Esophagus squamous epithelium (tissue), 4 donors: ENCODE measurements around the gene AQP1.

Experiments used
- POLR2A ChIP-seq, 4 donors: fragments of 450-650 bp; IDR thresholded peaks; one replicate each; pipeline ENCODE4 v1.6.1; 2017; ENCODE audit warnings: antibody characterized with exemption in 4 of 4, mild to moderate bottlenecking in 4 of 4, moderate library complexity in 3 of 4
- TF ChIP-seq, protein P1 (sequence below), 6 experiments: fragments of 450-650 bp in 4 of 6; fragments of 200-600 bp in 2 of 6; sonication (generic) in 2 of 6; IDR thresholded peaks; one replicate each; pipeline ENCODE4 v1.5.1; 2016 to 2019; ENCODE audit warnings: antibody characterized with exemption in 6 of 6, mild to moderate bottlenecking in 4 of 6, moderate library complexity in 4 of 6

DNA sequence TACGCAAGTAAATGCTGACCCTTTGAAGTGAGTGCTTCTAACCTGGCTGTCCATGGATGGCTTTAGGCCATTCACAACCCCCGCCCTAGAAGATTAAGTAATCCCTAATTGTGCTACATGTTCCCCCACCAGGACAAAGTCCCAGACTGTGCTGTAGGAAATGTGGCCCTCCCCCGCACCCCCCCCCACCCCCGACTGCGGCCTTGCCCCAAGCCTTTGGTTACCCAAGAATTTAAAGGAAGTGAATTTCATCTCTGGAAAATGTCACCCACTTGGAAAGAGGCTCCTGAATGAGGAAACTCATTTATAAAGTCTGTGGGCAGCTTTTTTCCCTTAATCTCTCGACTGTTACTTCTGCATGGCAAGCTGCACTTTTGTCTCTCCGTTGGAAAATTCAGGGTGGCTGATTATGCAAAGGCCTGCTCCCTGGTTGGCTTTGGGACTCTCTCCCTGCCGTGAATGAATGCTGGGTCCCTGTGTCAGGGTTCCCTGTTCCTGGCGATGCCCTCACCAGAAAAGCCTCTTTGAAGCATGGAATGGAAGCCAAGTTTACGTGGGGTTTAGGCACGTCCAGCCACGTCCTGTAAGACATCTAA, 31.4 kb upstream of the AQP1 start:
- TF ChIP-seq POLR2A (IDR thresholded peaks at IDR 0.05) = no peak
- TF ChIP-seq, protein P1, sequence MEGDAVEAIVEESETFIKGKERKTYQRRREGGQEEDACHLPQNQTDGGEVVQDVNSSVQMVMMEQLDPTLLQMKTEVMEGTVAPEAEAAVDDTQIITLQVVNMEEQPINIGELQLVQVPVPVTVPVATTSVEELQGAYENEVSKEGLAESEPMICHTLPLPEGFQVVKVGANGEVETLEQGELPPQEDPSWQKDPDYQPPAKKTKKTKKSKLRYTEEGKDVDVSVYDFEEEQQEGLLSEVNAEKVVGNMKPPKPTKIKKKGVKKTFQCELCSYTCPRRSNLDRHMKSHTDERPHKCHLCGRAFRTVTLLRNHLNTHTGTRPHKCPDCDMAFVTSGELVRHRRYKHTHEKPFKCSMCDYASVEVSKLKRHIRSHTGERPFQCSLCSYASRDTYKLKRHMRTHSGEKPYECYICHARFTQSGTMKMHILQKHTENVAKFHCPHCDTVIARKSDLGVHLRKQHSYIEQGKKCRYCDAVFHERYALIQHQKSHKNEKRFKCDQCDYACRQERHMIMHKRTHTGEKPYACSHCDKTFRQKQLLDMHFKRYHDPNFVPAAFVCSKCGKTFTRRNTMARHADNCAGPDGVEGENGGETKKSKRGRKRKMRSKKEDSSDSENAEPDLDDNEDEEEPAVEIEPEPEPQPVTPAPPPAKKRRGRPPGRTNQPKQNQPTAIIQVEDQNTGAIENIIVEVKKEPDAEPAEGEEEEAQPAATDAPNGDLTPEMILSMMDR (IDR thresholded peaks at IDR 0.05) = no peak
